AG09309 (cell line): ENCODE results near the gene CFAP97.

ENCODE experiments used
- DNase-seq: peaks from one replicate; pipeline ENCODE4 v3.0.0-alpha.2; 2010; ENCODE audit warnings: low read depth
- H3K4me3 ChIP-seq: 2 replicates; pipeline ENCODE4 v1.5.1; 2011; ENCODE audit warnings: mild to moderate bottlenecking, low read depth, low read length, moderate library complexity; ENCODE audit not compliant: control insufficient read depth
- CTCF ChIP-seq: IDR thresholded peaks from 2 replicates; pipeline ENCODE4 v1.5.1; 2011; ENCODE audit warnings: mild to moderate bottlenecking, low read depth, low read length, inconsistent platforms; ENCODE audit not compliant: insufficient read depth, control insufficient read depth; ENCODE audit errors: missing control alignments

Gene CFAP97

GRCh38 chr4:185138161-185138560 lies 65.6 kb downstream of the CFAP97 start:
- DNase-seq: no peak
- H3K4me3 ChIP-seq: no peak overlapping the region
- no peak for TF ChIP-seq CTCF

GRCh38 chr4:185137233-185137925 lies 66.4 kb downstream of the CFAP97 start:
- no peak for TF ChIP-seq CTCF
- H3K4me3 ChIP-seq: no peak overlapping the region
- no peak for DNase-seq

GRCh38 chr4:185134307-185134869 lies 69.4 kb downstream of the CFAP97 start:
- peak; percentile 10 for DNase-seq
- TF ChIP-seq CTCF: peak; percentile 57

GRCh38 chr4:185128272-185129119 lies 75.3 kb downstream of the CFAP97 start:
- no peak for TF ChIP-seq CTCF
- no peak for DNase-seq
- H3K4me3 ChIP-seq: peak overlapping the region; percentile 58

More at GRCh38 chr4:185134307-185134869, 69.4 kb downstream of the CFAP97 start:
- no peak overlapping the region for H3K4me3 ChIP-seq

GRCh38 chr4:185127021-185127925 lies 76.5 kb downstream of the CFAP97 start:
- no peak for TF ChIP-seq CTCF
- peak overlapping the region; percentile 58 for H3K4me3 ChIP-seq
- no peak for DNase-seq

GRCh38 chr4:185124006-185124405 lies 79.8 kb downstream of the CFAP97 start:
- H3K4me3 ChIP-seq: no peak overlapping the region
- no peak for DNase-seq
- TF ChIP-seq CTCF: no peak
